Tracheal epithelial cell (primary cell): ENCODE results near the gene SNAPC1. TPM values are rescaled to one million over a fixed set of nuclear protein-coding genes. Genes with fewer than 3 reads are reported as not detected.

ENCODE experiments used
- total RNA-seq: library from RNA; depleted of rRNA; stranded (reverse); fragments of >200 nt; gene quantifications from 2 replicates; pipeline ENCODE4 v1.2.1, GENCODE V29; 2014

The SNAPC1 gene
- 20.5 and 21.9 TPM in 2 replicates for total RNA-seq

GRCh38 chr14:61761959-61762786, at the start of gene SNAPC1:
SNAPC1 (plus strand) TSS chr14:61762420; CDS start chr14:61762461, 41 bp downstream.

GRCh38 chr14:61812347-61813095, 50.3 kb downstream of the SNAPC1 start, which contains the start of gene SYT16:
SYT16 (plus strand) TSS chr14:61812703.

Other genes starting within 250 kb of the SNAPC1 start
- 211 and 496 TPM in 2 replicates for gene HIF1A, start 66.9 kb upstream of the SNAPC1 start, total RNA-seq
- gene SYT16, start 50.3 kb downstream of the SNAPC1 start, total RNA-seq = 1.3 and 2.9 TPM in 2 replicates